Left lung (tissue), 10 donors: ENCODE results near the gene ATP10B. TPM values are rescaled to one million over a fixed set of nuclear protein-coding genes. Genes with fewer than 3 reads are reported as not detected.
"Not testable (repeated sequence)": the region's sequence is repeated elsewhere in the genome, so short reads cannot be mapped to it uniquely, and the experiment has no call there.

Experiments used
- ATAC-seq: fragments of 200-7000 bp; cut with Tn5 transposase; one replicate; pipeline ENCODE4 v1.9.1; 2020; ENCODE audit warnings: moderate library complexity
- DNase-seq, 4 donors: peaks; one replicate each; pipeline ENCODE4 v3.0.0-alpha.2; 2013 to 2020
- H3K27ac ChIP-seq, 2 donors: fragments of 200-600 bp; sonication (generic) in 1 of 2; one replicate each; pipeline versions ENCODE4 v1.5.0 to v1.8.0; 2020 to 2021
- H3K27me3 ChIP-seq, 2 donors: fragments of 200-600 bp; sonication (generic) in 1 of 2; one replicate each; pipeline versions ENCODE4 v1.5.0 to v1.8.0; 2020 to 2021
- H3K36me3 ChIP-seq, 2 donors: fragments of 200-600 bp; sonication (generic) in 1 of 2; one replicate each; pipeline versions ENCODE4 v1.5.0 to v1.8.0; 2020 to 2021
- H3K4me1 ChIP-seq, 2 donors: fragments of 200-600 bp; one replicate each; pipeline ENCODE4 v1.8.0; 2021
- H3K4me3 ChIP-seq, 2 donors: fragments of 200-600 bp; sonication (generic) in 1 of 2; one replicate each; pipeline versions ENCODE4 v1.5.0 to v1.8.0; 2020 to 2021; ENCODE audit warnings: mild to moderate bottlenecking in 1 of 2
- H3K9me3 ChIP-seq, 2 donors: fragments of 200-600 bp; sonication (generic) in 1 of 2; one replicate each; pipeline versions ENCODE4 v1.5.0 to v1.8.0; 2020 to 2021
- intact Hi-C, 2 donors: fragments of 100-400 bp; cut with DNase I; formaldehyde crosslinking; loops; one replicate each; pipeline versions ENCODE4 v1.11.2 to v1.14.2; 2022
- polyA plus RNA-seq, 6 donors: library from polyadenylated mRNA; unstranded; fragments of 120-200 nt; gene quantifications; one replicate each; pipeline ENCODE4 v1.2.1, GENCODE V29; 2013; ENCODE audit not compliant: insufficient read length in 6 of 6
- total RNA-seq, 2 donors: library from RNA; stranded (reverse); fragmentation: NEBNext Ultra II Directional; extraction: Animal tissue kit (Norgen Biotek cat#: 25700); gene quantifications; one replicate each; pipeline ENCODE4 v1.2.1, GENCODE V29; 2021
- TF ChIP-seq, protein P1 (sequence below), 2 donors: fragments of 200-600 bp; sonication (generic) in 1 of 2; IDR thresholded peaks; one replicate each; pipeline versions ENCODE4 v1.5.0 to v1.8.0; 2021; ENCODE audit warnings: antibody characterized with exemption in 2 of 2
- donor health status: DM: no; HTN: yes; CAD: no.
- donor health status: DM: no; HTN: no; CAD: no.

ATP10B gene
- total and polyA plus RNA-seq, 8 donors: 0.09 to 0.55 (median 0.37) TPM

DNA sequence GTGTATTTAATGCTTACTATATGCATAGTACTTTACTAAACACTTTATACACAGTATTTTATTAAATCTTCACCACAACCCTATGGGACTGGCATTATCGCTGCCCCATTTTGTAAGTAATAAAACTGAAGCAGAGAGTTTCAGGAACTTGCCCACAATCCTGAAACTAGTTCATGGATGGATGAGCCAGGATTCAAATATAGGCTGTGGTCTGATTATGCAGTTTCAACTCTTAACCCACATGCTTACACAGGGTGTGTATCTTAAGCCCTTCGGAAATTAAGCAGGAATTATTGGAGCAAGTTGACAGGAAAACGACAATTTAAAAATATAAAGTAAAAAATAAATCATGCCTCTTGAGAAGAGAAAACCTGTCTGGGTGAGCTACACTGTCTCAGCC, 109.0 kb downstream of the ATP10B start:
- intact Hi-C loops: no loop called here

DNA sequence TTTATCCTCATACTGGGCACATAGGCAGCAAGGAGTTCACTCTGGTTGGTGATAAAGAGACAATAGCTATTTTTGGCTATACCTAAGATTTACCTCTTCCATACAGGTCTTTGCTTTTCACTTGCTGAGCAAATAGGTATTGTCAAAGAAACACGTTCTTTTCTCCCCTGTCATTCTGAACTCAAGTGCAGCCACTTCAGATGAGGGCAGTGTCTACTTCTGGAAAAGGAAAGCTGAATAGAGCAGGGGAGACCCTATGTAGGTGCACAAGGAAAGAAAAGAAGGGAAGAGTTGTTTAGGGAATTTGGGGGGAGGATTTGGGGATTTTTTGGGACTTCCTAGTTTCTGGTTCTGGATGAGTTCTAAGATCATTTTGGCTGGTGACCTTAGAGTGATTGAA, 109.6 kb downstream of the ATP10B start:
- H3K27me3 ChIP-seq: no peaks in the 10 kb centered on the region
- H3K4me3 ChIP-seq: no peak overlapping the region
- no peaks in the 10 kb centered on the region for H3K4me1 ChIP-seq
- TF ChIP-seq, protein P1, sequence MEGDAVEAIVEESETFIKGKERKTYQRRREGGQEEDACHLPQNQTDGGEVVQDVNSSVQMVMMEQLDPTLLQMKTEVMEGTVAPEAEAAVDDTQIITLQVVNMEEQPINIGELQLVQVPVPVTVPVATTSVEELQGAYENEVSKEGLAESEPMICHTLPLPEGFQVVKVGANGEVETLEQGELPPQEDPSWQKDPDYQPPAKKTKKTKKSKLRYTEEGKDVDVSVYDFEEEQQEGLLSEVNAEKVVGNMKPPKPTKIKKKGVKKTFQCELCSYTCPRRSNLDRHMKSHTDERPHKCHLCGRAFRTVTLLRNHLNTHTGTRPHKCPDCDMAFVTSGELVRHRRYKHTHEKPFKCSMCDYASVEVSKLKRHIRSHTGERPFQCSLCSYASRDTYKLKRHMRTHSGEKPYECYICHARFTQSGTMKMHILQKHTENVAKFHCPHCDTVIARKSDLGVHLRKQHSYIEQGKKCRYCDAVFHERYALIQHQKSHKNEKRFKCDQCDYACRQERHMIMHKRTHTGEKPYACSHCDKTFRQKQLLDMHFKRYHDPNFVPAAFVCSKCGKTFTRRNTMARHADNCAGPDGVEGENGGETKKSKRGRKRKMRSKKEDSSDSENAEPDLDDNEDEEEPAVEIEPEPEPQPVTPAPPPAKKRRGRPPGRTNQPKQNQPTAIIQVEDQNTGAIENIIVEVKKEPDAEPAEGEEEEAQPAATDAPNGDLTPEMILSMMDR (IDR thresholded peaks at IDR 0.05): no peak
- H3K9me3 ChIP-seq: no peaks in the 10 kb centered on the region
- ATAC-seq (peak; percentile 73), DNase-seq (no peak)
- no peaks in the 10 kb centered on the region for H3K36me3 ChIP-seq
- no peak overlapping the region for H3K27ac ChIP-seq
- intact Hi-C loops: no loop called here

More for the DNA sequence above, 109.0 kb downstream of the ATP10B start:
- ATAC-seq (no peak), DNase-seq (no peak)
- Histone ChIP-seq H3K4me1 (no peaks in the 10 kb centered on the region), H3K27ac (no peak overlapping the region), H3K27me3 (no peaks in the 10 kb centered on the region), H3K36me3 (no peaks in the 10 kb centered on the region), H3K9me3 (no peaks in the 10 kb centered on the region), H3K4me3 (no peak overlapping the region)
- TF ChIP-seq, protein P1 (IDR thresholded peaks at IDR 0.05): no peak

DNA sequence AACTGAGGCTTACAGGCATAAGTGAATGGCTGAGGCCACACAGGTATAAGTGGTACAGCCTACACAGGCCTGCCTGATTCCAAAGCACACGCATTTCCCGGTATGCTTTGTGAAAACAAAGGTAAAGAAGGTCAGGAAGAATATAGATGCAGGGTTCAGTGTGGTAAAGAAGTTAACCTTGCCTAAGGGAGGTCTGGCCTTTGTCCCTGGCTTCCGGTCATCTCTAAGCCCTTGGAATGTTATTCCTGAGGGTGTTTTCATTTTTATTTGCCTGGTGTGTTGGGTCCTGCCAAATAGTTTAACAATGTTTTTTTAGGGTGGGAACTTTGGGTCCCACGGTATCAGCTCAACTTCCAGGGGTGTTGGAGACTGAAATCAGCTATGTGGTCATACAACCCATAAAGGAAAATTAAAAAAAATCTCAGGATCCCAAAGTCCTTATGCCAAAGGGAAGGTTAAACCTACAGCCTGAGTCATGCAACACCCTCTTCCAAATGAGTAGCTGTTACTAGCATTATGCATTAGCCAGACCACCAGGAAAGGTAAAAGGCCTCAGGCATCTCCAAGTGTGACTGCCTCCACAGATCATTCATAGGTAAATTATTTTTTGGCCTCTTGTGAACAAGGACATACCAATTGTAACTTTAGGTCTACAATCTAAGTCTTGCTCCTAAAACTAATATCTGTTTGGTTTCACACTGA, 124.6 kb downstream of the ATP10B start:
- H3K4me3 ChIP-seq: no peak overlapping the region
- H3K27ac ChIP-seq: no peak overlapping the region
- no peaks in the 10 kb centered on the region for H3K4me1 ChIP-seq
- no peak for DNase-seq
- H3K36me3 ChIP-seq: no peaks in the 10 kb centered on the region
- intact Hi-C loops: no loop called here
- H3K9me3 ChIP-seq: no peaks in the 10 kb centered on the region
- H3K27me3 ChIP-seq: no peaks in the 10 kb centered on the region
- no peak for ATAC-seq
- TF ChIP-seq, protein P1 (IDR thresholded peaks at IDR 0.05): no peak

DNA sequence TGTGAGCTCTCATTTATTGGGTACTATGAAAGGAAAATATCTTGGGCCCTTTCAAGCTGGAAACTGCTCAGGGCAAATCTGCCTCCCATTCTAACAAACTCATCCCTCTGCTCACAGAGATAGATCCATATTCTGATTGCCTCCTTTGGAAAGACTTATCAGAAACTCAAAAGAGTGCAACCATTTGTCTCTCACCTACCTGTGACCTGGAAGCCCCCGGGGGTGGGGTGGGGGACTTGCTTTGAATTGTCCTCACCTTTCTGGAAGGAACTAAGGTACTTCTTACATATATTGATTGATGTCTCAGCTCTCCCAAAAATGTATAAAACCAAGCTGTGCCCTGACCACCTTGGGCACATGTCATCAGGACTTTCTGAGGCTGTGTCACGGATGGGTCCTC, 125.3 kb downstream of the ATP10B start:
- no peaks in the 10 kb centered on the region for H3K27me3 ChIP-seq
- H3K4me1 ChIP-seq: no peaks in the 10 kb centered on the region
- no peak overlapping the region for H3K27ac ChIP-seq
- H3K4me3 ChIP-seq: no peak overlapping the region
- DNase-seq (no peak), ATAC-seq (no peak)
- no peaks in the 10 kb centered on the region for H3K9me3 ChIP-seq
- TF ChIP-seq, protein P1 (IDR thresholded peaks at IDR 0.05): no peak
- H3K36me3 ChIP-seq: no peaks in the 10 kb centered on the region
- intact Hi-C loops: no loop called here

DNA sequence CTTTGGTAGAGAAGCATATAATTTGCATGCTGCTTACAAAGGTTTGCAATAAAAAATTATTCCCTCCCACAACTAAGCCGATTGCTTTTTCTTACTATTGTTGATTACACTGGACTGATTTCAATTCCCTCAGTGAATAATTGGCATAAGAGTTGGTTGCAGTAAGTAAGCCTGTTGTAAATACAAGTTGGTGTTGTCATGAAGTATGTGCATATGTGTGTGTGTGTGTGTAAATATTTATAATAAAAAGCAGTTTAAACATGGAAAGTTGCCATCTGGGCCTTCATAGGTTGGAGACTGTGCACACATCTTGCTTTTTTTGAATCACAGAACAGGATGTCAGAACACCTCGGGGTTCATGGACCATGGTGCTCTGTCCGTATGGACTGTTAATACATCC, 131.2 kb downstream of the ATP10B start:
- intact Hi-C loops: no loop called here
- Histone ChIP-seq H3K4me1 (no peaks in the 10 kb centered on the region), H3K9me3 (no peaks in the 10 kb centered on the region), H3K27me3 (no peaks in the 10 kb centered on the region), H3K36me3 (no peaks in the 10 kb centered on the region), H3K4me3 (no peak overlapping the region), H3K27ac (no peak overlapping the region)
- ATAC-seq (no peak), DNase-seq (peak in 1 of 4 donors; percentile 8)
- TF ChIP-seq, protein P1 (IDR thresholded peaks at IDR 0.05): no peak

DNA sequence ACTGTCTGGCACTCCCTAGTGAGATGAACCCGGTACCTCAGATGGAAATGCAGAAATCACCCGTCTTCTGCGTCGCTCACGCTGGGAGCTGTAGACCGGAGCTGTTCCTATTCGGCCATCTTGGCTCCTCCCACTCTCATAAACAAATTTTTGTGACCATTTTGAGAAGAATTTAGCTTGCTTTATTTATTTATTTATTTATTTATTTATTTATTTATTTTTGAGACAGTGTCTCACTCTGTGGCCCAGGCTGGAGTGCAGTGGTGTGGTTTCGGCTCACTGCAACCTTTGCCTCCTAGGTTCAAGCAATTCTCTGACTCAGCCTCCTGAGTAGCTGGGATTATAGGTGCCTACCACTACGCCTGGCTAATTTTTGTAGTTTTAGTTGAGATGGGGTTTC, 136.5 kb downstream of the ATP10B start:
- H3K27me3 ChIP-seq, H3K27ac ChIP-seq, H3K4me1 ChIP-seq, H3K36me3 ChIP-seq, DNase-seq, intact Hi-C loops, H3K9me3 ChIP-seq, ATAC-seq, H3K4me3 ChIP-seq: not testable (repeated sequence)
